GM12864 (cell line): ENCODE measurements around the gene CENPP.

Experiments
- DNase-seq: peaks from one replicate; pipeline ENCODE4 v3.0.0-alpha.2; 2011; ENCODE audit warnings: low read depth
- H3K4me3 ChIP-seq: 2 replicates; pipeline ENCODE4 v1.5.1; 2011; ENCODE audit warnings: mild to moderate bottlenecking, low read depth, low read length, control low read depth
- TF ChIP-seq, protein P1 (sequence below): IDR thresholded peaks from 2 replicates; pipeline ENCODE4 v1.5.1; 2011; ENCODE audit warnings: low read depth, mild to moderate bottlenecking, moderate library complexity, low read length, control low read depth, inconsistent platforms; ENCODE audit errors: missing control alignments

The CENPP gene

DNA sequence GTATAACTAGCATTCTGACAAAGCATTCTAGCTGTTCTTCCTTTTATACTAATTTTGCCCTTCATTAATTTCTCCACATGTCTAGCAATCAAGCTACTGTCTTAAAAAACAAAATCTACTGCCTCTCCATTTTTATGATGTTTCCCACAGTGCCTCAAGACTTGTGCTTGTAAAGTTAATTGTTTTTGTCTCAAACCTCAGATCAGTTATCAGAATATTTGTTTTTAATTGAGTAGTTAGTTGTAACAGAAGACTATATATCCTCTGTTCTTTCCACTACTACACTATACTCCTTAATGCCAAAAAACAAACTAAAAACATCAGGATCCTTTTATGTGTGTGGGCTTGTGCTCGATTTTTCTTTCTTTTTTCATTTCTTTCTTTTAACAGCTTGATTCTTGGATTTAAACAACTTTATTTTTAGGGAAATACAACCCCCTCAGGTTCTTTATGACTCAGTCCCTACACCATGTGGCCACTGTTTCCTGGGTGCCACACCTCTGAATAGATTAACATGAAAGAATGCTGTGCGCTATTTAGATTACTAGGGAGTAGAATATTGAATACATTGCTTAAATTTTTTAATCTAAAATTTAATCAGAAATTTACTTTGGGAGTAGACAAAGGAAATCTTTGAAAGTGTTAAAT is 155.4 kb downstream of the CENPP start:
- TF ChIP-seq, protein P1, sequence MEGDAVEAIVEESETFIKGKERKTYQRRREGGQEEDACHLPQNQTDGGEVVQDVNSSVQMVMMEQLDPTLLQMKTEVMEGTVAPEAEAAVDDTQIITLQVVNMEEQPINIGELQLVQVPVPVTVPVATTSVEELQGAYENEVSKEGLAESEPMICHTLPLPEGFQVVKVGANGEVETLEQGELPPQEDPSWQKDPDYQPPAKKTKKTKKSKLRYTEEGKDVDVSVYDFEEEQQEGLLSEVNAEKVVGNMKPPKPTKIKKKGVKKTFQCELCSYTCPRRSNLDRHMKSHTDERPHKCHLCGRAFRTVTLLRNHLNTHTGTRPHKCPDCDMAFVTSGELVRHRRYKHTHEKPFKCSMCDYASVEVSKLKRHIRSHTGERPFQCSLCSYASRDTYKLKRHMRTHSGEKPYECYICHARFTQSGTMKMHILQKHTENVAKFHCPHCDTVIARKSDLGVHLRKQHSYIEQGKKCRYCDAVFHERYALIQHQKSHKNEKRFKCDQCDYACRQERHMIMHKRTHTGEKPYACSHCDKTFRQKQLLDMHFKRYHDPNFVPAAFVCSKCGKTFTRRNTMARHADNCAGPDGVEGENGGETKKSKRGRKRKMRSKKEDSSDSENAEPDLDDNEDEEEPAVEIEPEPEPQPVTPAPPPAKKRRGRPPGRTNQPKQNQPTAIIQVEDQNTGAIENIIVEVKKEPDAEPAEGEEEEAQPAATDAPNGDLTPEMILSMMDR, result no peak
- DNase-seq, result peak; percentile 10
- H3K4me3 ChIP-seq, result no peak overlapping the region

DNA sequence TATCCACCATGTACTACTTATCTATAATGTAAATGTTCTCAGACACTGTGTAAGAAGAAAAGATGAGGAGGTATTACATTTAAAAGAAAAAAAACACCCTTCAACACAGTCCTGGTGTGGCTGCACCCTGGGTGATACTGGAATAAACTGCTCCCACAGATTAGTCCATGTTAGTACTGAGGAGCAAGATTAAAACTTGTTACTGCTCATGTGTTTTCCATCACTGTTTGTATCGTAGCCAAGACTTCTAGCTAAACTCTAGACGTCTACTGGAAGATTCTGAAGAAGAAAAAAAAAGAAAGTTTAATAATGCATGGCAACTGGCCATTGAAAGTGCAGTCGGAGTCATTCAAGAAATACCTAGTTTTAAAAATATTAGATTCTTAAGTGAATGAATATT is 156.6 kb downstream of the CENPP start, which contains the start of gene ASPN:
ASPN (minus strand) TSS at position 178 of the 400 bp plus-strand sequence.
- TF ChIP-seq, protein P1, result no peak
- H3K4me3 ChIP-seq, result no peak within 1 kb of the TSS
- no peak for DNase-seq

DNA sequence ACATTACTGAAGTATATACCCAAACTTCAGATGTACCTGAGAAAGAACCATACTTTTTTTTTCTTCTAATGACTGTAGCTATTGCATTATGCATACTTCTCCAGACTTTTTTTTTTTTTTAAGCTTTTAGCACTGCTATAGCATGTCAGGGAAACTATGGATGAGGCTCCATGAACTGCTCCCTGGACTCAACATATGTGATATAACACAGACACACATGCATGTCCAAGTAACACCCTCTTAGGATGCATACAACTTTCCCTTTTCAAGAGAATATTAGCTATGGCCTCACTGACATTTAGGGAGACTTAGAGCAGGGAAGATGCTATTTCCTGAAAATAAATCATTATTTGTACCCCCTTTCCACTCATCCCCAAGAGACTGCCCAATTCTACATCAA is 157.1 kb downstream of the CENPP start:
- TF ChIP-seq, protein P1, result no peak
- H3K4me3 ChIP-seq, result no peak overlapping the region
- no peak for DNase-seq

DNA sequence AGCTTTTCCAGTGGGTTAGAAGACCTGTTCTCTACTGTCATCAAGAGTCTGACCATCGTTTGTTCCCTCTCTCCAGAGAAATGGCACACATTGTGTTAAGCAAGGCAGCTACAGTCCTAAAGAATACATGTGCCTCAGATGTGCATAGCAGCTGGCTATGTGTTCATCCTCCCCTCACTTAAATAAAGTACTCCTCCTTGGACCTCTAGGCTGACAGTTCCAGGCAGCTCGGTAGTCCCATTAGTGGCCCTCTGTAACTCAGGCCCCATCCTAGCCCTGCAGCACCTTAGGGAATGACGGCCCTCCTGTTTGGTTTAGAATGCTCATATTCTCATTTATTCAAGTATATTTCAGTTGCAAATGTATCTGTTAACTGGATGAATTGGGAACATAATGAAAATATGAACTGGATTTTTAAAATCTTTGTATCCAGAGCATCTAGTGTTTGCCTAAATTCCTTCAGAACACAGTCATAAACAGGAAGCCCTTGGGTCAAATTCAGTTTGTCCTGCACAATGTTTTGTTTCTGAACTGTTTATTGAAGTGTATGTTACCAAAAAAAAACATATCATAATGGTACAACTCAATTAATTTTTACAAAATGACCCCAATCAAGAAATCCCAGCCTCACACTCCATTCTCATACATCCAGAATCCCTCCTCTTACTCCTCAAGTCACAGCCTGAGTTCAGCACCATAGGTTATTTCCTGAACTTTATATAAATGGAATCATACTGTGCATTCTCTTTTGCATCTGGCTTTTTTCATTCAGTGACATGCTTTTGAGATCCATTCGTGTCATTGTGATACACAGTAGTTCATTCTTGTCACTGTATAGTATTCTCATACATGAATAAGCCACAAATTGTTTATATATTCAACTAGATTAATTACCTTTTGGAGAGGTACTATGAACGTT is 158.1 kb downstream of the CENPP start:
- no peak overlapping the region for H3K4me3 ChIP-seq
- DNase-seq, result no peak
- TF ChIP-seq, protein P1, result no peak

DNA sequence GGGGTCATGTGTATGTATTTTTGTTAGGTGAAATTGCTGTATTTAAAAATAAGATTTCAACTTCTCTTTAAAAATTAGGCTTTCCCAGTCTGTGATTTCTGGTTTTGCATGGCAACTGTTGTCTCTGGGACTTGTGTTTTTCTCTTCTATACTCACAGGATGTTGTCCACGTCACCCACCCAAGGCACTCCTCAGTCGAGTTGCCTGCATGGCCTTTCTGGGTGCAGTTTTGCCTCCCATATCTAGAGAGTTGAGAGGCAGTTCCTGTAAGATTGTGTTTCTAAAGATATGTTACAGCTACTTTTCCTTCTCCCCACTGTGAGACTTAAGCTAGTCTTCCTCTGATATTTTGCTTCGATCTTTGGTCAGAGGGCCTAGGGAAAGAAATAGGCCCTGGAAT is 158.8 kb downstream of the CENPP start:
- no peak overlapping the region for H3K4me3 ChIP-seq
- TF ChIP-seq, protein P1, result no peak
- DNase-seq, result no peak

DNA sequence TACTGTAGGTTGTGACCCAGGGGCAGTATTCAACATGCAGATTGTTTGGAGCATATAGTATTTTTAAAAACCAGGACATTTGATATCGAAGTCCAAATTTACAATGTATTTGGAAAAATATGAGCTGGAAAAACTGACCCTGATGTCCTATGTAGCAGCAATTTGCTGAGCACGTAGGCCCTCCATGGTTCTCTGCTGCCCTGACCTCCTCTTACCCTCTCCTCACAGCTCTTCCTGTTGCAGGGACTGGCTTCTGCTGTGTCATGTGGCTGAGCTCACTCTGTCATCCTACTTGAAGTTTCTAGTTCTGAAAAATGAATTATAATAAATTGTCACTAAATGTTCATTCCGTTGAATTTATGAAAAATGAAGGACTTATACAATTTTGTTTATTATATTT is 160.6 kb downstream of the CENPP start:
- TF ChIP-seq, protein P1, result no peak

More for the DNA sequence above, 160.6 kb downstream of the CENPP start:
- H3K4me3 ChIP-seq, result no peak overlapping the region
- DNase-seq, result no peak
